GM23338 (cell line): Measurements from ENCODE around the gene LILRA1. TPM values are rescaled to one million over a fixed set of nuclear protein-coding genes. Genes with fewer than 3 reads are reported as not detected.
"Not testable (repeated sequence)": the region's sequence is repeated elsewhere in the genome, so short reads cannot be mapped to it uniquely, and the experiment has no call there.

Experiments
- ATAC-seq: fragments of 200-7000 bp; cut with Tn5 transposase; 3 replicates; pipeline ENCODE4 v1.9.1; 2020
- DNase-seq: peaks from one replicate; pipeline ENCODE4 v3.0.0-alpha.2; 2015; ENCODE audit warnings: low spot score
- H2AFZ ChIP-seq: fragments of 200-600 bp; sonication (generic); 2 replicates; pipeline ENCODE4 v1.8.0; 2016; ENCODE audit warnings: antibody characterized with exemption, mild to moderate bottlenecking, moderate library complexity
- H3F3A ChIP-seq: fragments of 200-600 bp; sonication (generic); replicated peaks from 2 replicates; pipeline ENCODE4 v1.8.0; 2017; ENCODE audit warnings: antibody characterized with exemption, mixed run types, low read depth
- H3K27ac ChIP-seq: fragments of 200-600 bp; sonication (generic); 2 replicates; pipeline ENCODE4 v1.6.1; 2016; ENCODE audit warnings: low read depth
- H3K27me3 ChIP-seq: fragments of 200-600 bp; sonication (generic); 2 replicates; pipeline ENCODE4 v1.8.0; 2016; ENCODE audit warnings: mild to moderate bottlenecking, mixed run types, moderate library complexity; ENCODE audit not compliant: insufficient read depth
- H3K36me3 ChIP-seq: fragments of 200-600 bp; sonication (generic); 2 replicates; pipeline ENCODE4 v1.8.0; 2016; ENCODE audit warnings: mild to moderate bottlenecking; ENCODE audit not compliant: insufficient read depth
- H3K4me1 ChIP-seq: fragments of 200-600 bp; sonication (generic); 2 replicates; pipeline ENCODE4 v1.8.0; 2016; ENCODE audit warnings: mild to moderate bottlenecking, moderate library complexity; ENCODE audit not compliant: insufficient read depth
- H3K4me2 ChIP-seq: fragments of 200-600 bp; sonication (generic); 2 replicates; pipeline ENCODE4 v1.7.1; 2017; ENCODE audit warnings: mixed run types
- H3K4me3 ChIP-seq: fragments of 200-600 bp; sonication (generic); 2 replicates; pipeline ENCODE4 v1.6.1; 2016; ENCODE audit warnings: mixed run types
- H3K79me2 ChIP-seq: fragments of 200-600 bp; sonication (generic); replicated peaks from 2 replicates; pipeline ENCODE4 v1.8.0; 2017; ENCODE audit warnings: mild to moderate bottlenecking; ENCODE audit not compliant: insufficient read depth
- H3K9me2 ChIP-seq: fragments of 200-600 bp; sonication (generic); 2 replicates; pipeline ENCODE4 v1.8.0; 2017; ENCODE audit not compliant: insufficient read depth
- H4K20me1 ChIP-seq: fragments of 200-600 bp; sonication (generic); replicated peaks from 2 replicates; pipeline ENCODE4 v1.8.0; 2017; ENCODE audit warnings: mild to moderate bottlenecking; ENCODE audit not compliant: insufficient read depth
- H3K27ac Mint-ChIP-seq: 2 replicates; pipeline ENCODE4 v1.8.0; 2020; ENCODE audit warnings: inconsistent platforms, mild to moderate bottlenecking, moderate library complexity, mixed read lengths
- H3K27me3 Mint-ChIP-seq: 3 replicates; pipeline ENCODE4 v1.8.0; 2022; ENCODE audit warnings: low read depth, mild to moderate bottlenecking, moderate library complexity, mixed read lengths, inconsistent platforms; ENCODE audit not compliant: insufficient read depth, poor library complexity
- H3K36me3 Mint-ChIP-seq: 3 replicates; pipeline ENCODE4 v1.8.0; 2021; ENCODE audit warnings: low read depth, mild to moderate bottlenecking, inconsistent platforms, moderate library complexity, mixed read lengths
- H3K4me1 Mint-ChIP-seq: 3 replicates; pipeline ENCODE4 v1.8.0; 2020; ENCODE audit warnings: mild to moderate bottlenecking, inconsistent platforms, mixed read lengths
- H3K4me3 Mint-ChIP-seq: 3 replicates; pipeline ENCODE4 v1.8.0; 2021; ENCODE audit warnings: moderate library complexity, mild to moderate bottlenecking, inconsistent platforms, mixed read lengths
- H3K9me3 Mint-ChIP-seq: 3 replicates; pipeline ENCODE4 v1.8.0; 2020; ENCODE audit warnings: moderate library complexity, mild to moderate bottlenecking, inconsistent platforms, mixed read lengths
- CREB1 ChIP-seq: fragments of 250-450 bp; sonication (Bioruptor Pico); IDR thresholded peaks from 2 replicates; pipeline ENCODE4 v1.5.0; 2020; ENCODE audit warnings: low read depth, mild to moderate bottlenecking, moderate library complexity
- JUNB ChIP-seq: IDR thresholded peaks from one replicate; pipeline ENCODE4 v1.6.1; 2016; ENCODE audit warnings: antibody characterized with exemption; ENCODE audit not compliant: unreplicated experiment
- POLR2AphosphoS5 ChIP-seq: IDR thresholded peaks from 2 replicates; pipeline ENCODE4 v1.6.1; 2016; ENCODE audit warnings: antibody characterized with exemption, low read depth
- polyA plus RNA-seq: library from polyadenylated mRNA; unstranded; fragments of >200 nt; fragmentation: Nextera tagmentation; extraction: Ambion mirVana; gene quantifications from 2 replicates; pipeline ENCODE4 v1.2.1, GENCODE V29; 2016
- total RNA-seq: library from RNA; depleted of rRNA; stranded (reverse); fragments of >200 nt; shearing (Covaris generic); gene quantifications from 2 replicates; pipeline ENCODE4 v1.2.3, GENCODE V29; 2014
- TF ChIP-seq, protein P1 (sequence below), 2 experiments: fragments of 200-600 bp in 1 of 2; sonication (generic) in 1 of 2; conservative IDR thresholded peaks; 2 replicates each; pipeline versions ENCODE4 v1.5.1 to v1.6.1; 2016 to 2017; ENCODE audit warnings: antibody characterized with exemption in 2 of 2, low read depth in 2 of 2, mild to moderate bottlenecking in 2 of 2, moderate library complexity in 1 of 2
- TF ChIP-seq, protein P2 (sequence below): IDR thresholded peaks from one replicate; pipeline ENCODE4 v1.6.1; 2018; ENCODE audit warnings: antibody characterized with exemption; ENCODE audit not compliant: unreplicated experiment

The LILRA1 gene
- total and polyA plus RNA-seq, 2 experiments from 2014 or later = not detected

DNA sequence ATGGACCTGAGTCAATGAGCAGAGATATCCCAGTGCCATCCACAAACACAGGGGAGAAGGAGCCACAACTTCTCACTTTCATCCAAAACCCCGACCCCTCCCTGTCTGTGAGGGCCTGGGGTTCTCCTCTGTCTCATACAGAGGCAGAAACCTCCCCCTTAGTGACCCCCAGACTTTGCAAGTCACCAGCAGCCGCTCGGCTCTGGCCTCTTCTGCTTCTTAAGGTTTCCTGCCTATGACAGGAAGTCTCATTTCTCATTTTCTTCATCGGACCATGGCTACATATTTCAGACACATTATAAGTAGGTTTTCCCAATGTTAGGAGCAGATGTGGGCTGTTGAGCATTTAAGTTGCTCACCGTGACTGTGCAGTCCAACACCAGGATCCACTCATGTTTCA is 49.5 kb downstream of the LILRA1 start:
- not testable (repeated sequence) for H3K79me2 ChIP-seq, H3K4me1 ChIP-seq, H2AFZ ChIP-seq, H3F3A ChIP-seq, DNase-seq, H3K9me2 ChIP-seq, H3K27ac ChIP-seq, H4K20me1 ChIP-seq, H3K4me3 ChIP-seq, H3K4me2 ChIP-seq, H3K27me3 ChIP-seq, H3K27ac Mint-ChIP-seq, ATAC-seq, H3K36me3 ChIP-seq, H3K4me3 Mint-ChIP-seq, H3K27me3 Mint-ChIP-seq, H3K4me1 Mint-ChIP-seq
- Mint-ChIP-seq H3K9me3 (peaks cover 89% of the 10 kb centered on the region), H3K36me3 (peaks cover 17% of the 10 kb centered on the region; the same call in 2 of the 3 replicates)

DNA sequence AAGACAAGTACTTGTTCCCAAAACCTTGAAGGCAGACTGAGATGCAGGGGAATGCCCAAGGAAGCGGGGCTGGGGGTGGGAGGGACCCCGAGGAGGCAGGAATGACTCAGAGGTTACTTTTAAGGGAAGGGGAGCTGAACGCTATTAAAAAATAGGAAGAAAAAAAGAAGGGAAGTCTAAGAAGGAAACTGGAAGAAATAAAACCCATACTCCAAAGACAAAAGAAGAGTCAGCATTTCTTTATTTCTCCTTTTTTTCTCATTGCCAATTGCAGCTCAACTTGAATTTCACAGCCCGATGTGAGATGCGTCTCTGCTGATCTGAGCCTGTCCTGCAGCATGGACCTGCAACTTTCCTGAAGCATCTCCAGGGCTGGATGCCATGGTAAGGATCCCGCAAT is 50.2 kb downstream of the LILRA1 start:
- Mint-ChIP-seq H3K9me3 (peaks cover 91% of the 10 kb centered on the region), H3K36me3 (peaks cover 21% of the 10 kb centered on the region; the same call in 2 of the 3 replicates)
- ATAC-seq = not testable (repeated sequence)

DNA sequence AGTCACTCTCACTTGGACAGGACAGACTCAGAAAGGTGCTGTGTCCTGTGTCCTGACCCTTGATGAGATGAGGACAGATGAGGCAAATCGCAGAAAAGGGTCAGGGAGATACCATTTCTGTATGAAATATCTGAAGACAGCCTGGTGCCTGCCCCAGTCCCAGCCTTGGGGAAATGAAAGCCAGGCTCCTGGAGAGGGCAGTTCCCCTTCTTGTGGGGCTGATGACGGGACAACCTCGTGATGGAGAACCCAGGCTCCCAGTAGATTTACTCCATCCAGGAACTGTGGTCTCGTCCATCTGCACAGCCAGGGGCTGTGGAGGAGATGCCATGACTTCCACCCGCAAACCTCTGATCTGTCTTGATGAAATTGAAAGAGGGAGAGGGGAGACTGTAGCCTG is 50.6 kb downstream of the LILRA1 start:
- H3K36me3 Mint-ChIP-seq = peaks cover 22% of the 10 kb centered on the region; the same call in 2 of the 3 replicates
- H2AFZ ChIP-seq = no peak overlapping the region
- no peak overlapping the region for H3K4me2 ChIP-seq
- H3K4me1 ChIP-seq = no peaks in the 10 kb centered on the region
- H3K36me3 ChIP-seq = 0 out of 2 replicates have a peak, but pooled peaks cover 4% of the 10 kb centered on the region
- H3K27me3 ChIP-seq = no peaks in the 10 kb centered on the region
- no peaks in the 10 kb centered on the region for H3K79me2 ChIP-seq
- no peak overlapping the region for H3K4me3 Mint-ChIP-seq
- no peaks in the 10 kb centered on the region; the same call in 1 of the 2 replicates for H4K20me1 ChIP-seq
- H3K9me3 Mint-ChIP-seq = peaks cover 91% of the 10 kb centered on the region
- H3K27me3 Mint-ChIP-seq = no peaks in the 10 kb centered on the region
- no peak overlapping the region for H3K27ac Mint-ChIP-seq
- ATAC-seq = no peak
- no peak for DNase-seq
- TF ChIP-seq, protein P1, sequence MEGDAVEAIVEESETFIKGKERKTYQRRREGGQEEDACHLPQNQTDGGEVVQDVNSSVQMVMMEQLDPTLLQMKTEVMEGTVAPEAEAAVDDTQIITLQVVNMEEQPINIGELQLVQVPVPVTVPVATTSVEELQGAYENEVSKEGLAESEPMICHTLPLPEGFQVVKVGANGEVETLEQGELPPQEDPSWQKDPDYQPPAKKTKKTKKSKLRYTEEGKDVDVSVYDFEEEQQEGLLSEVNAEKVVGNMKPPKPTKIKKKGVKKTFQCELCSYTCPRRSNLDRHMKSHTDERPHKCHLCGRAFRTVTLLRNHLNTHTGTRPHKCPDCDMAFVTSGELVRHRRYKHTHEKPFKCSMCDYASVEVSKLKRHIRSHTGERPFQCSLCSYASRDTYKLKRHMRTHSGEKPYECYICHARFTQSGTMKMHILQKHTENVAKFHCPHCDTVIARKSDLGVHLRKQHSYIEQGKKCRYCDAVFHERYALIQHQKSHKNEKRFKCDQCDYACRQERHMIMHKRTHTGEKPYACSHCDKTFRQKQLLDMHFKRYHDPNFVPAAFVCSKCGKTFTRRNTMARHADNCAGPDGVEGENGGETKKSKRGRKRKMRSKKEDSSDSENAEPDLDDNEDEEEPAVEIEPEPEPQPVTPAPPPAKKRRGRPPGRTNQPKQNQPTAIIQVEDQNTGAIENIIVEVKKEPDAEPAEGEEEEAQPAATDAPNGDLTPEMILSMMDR (conservative IDR thresholded peaks at IDR 0.05; ENCODE audit: low read depth in 2 of 2) = no peak
- TF ChIP-seq POLR2AphosphoS5 (no peak), CREB1 (CRISPR knock-in tag) (no peak), JUNB (no peak)
- TF ChIP-seq, protein P2, sequence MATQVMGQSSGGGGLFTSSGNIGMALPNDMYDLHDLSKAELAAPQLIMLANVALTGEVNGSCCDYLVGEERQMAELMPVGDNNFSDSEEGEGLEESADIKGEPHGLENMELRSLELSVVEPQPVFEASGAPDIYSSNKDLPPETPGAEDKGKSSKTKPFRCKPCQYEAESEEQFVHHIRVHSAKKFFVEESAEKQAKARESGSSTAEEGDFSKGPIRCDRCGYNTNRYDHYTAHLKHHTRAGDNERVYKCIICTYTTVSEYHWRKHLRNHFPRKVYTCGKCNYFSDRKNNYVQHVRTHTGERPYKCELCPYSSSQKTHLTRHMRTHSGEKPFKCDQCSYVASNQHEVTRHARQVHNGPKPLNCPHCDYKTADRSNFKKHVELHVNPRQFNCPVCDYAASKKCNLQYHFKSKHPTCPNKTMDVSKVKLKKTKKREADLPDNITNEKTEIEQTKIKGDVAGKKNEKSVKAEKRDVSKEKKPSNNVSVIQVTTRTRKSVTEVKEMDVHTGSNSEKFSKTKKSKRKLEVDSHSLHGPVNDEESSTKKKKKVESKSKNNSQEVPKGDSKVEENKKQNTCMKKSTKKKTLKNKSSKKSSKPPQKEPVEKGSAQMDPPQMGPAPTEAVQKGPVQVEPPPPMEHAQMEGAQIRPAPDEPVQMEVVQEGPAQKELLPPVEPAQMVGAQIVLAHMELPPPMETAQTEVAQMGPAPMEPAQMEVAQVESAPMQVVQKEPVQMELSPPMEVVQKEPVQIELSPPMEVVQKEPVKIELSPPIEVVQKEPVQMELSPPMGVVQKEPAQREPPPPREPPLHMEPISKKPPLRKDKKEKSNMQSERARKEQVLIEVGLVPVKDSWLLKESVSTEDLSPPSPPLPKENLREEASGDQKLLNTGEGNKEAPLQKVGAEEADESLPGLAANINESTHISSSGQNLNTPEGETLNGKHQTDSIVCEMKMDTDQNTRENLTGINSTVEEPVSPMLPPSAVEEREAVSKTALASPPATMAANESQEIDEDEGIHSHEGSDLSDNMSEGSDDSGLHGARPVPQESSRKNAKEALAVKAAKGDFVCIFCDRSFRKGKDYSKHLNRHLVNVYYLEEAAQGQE = no peak
- no peaks in the 10 kb centered on the region for H3K4me1 Mint-ChIP-seq
- H3F3A ChIP-seq = no peaks in the 10 kb centered on the region
- H3K9me2 ChIP-seq = no peaks in the 10 kb centered on the region
- no peak overlapping the region for H3K4me3 ChIP-seq
- no peak overlapping the region for H3K27ac ChIP-seq

More for the DNA sequence above, 50.2 kb downstream of the LILRA1 start:
- not testable (repeated sequence) for H3K4me1 Mint-ChIP-seq, H3K4me3 Mint-ChIP-seq, H3K4me2 ChIP-seq, H3F3A ChIP-seq, H3K27ac Mint-ChIP-seq, H4K20me1 ChIP-seq, H3K4me3 ChIP-seq, H3K27me3 ChIP-seq, H3K79me2 ChIP-seq, H3K9me2 ChIP-seq, H3K4me1 ChIP-seq, H2AFZ ChIP-seq, H3K36me3 ChIP-seq, H3K27me3 Mint-ChIP-seq, H3K27ac ChIP-seq, DNase-seq
